K562 (cell line): Measurements from ENCODE around the gene SH2D4B. TPM values are rescaled to one million over a fixed set of nuclear protein-coding genes. Genes with fewer than 3 reads are reported as not detected.
A peak's percentile ranks its signal among the peaks of the same experiment; 100 is the strongest.

Experiments
- CBFA2T2 ChIP-seq: fragments of 450-650 bp; conservative IDR thresholded peaks from 2 replicates; pipeline ENCODE4 v1.6.1; 2017; ENCODE audit warnings: mild to moderate bottlenecking
- GABPB1 ChIP-seq: sonication (generic); formaldehyde crosslinking; IDR thresholded peaks from 2 replicates; pipeline ENCODE4 v1.8.0; 2022; ENCODE audit warnings: mild to moderate bottlenecking, missing genetic modification reagents
- JUND ChIP-seq, 2 experiments: IDR thresholded peaks; 2 replicates in 1 of 2; 3 replicates in 1 of 2; pipeline ENCODE4 v1.6.1; 2011; ENCODE audit warnings: borderline replicate concordance in 2 of 2, low read depth in 2 of 2, low read length in 2 of 2, improper control_type of control experiment in 1 of 2, missing biosample characterization in 1 of 2, missing genetic modification characterization in 1 of 2, missing genetic modification reagents in 1 of 2
- NFIC ChIP-seq: fragments of 450-650 bp; IDR thresholded peaks from 2 replicates; pipeline ENCODE4 v1.6.1; 2017; ENCODE audit warnings: mild to moderate bottlenecking, inconsistent platforms
- NRF1 ChIP-seq, 2 experiments: fragments of 450-650 bp; IDR thresholded peaks in 1 of 2; conservative IDR thresholded peaks in 1 of 2; 2 replicates each; pipeline ENCODE4 v1.6.1; 2014; ENCODE audit warnings: mild to moderate bottlenecking in 2 of 2
- PHF21A ChIP-seq: fragments of 450-650 bp; IDR thresholded peaks from 2 replicates; pipeline ENCODE4 v1.6.1; 2017; ENCODE audit warnings: low read depth, borderline replicate concordance
- POLR2A ChIP-seq: fragments of 450-650 bp; conservative IDR thresholded peaks from 2 replicates; pipeline ENCODE4 v1.6.1; 2016
- SIN3A ChIP-seq, 2 experiments: fragments of 150-350 bp in 1 of 2; IDR thresholded peaks; 2 replicates each; pipeline ENCODE4 v1.6.1; 2011 to 2016; ENCODE audit warnings: borderline replicate concordance in 2 of 2, low read depth in 2 of 2, low read length in 2 of 2, mild to moderate bottlenecking in 2 of 2, moderate library complexity in 2 of 2; ENCODE audit not compliant: control insufficient read depth in 1 of 2
- SMARCA5 ChIP-seq: fragments of 450-650 bp; IDR thresholded peaks from 2 replicates; pipeline ENCODE4 v1.6.1; 2016
- STAT6 ChIP-seq: sonication (generic); formaldehyde crosslinking; IDR thresholded peaks from 2 replicates; pipeline ENCODE4 v1.8.1; 2023; ENCODE audit warnings: mild to moderate bottlenecking, missing genetic modification reagents
- ZBTB7A ChIP-seq: IDR thresholded peaks from 2 replicates; pipeline ENCODE4 v1.6.1; 2011; ENCODE audit warnings: low read depth, mild to moderate bottlenecking, low read length, moderate library complexity, borderline replicate concordance; ENCODE audit not compliant: control insufficient read depth
- ZBTB9 ChIP-seq: fragments of 450-650 bp; formaldehyde crosslinking; IDR thresholded peaks from 2 replicates; pipeline ENCODE4 v1.4.0; 2020; ENCODE audit warnings: mild to moderate bottlenecking, moderate library complexity
- ZC3H11A ChIP-seq: IDR thresholded peaks from 2 replicates; pipeline ENCODE4 v1.6.1; 2012; ENCODE audit warnings: low read depth, low read length, improper control_type of control experiment
- ZNF224 ChIP-seq: sonication (generic); formaldehyde crosslinking; IDR thresholded peaks from 2 replicates; pipeline ENCODE4 v1.8.0; 2022; ENCODE audit warnings: mild to moderate bottlenecking, missing genetic modification reagents
- ZNF408 ChIP-seq: fragments of 250-450 bp; sonication (Bioruptor Pico); IDR thresholded peaks from 2 replicates; pipeline ENCODE4 v1.4.0; 2020; ENCODE audit warnings: low read depth, mild to moderate bottlenecking, moderate library complexity
- ZNF449 ChIP-seq: fragments of 250-450 bp; sonication (Bioruptor Pico); IDR thresholded peaks from 2 replicates; pipeline ENCODE4 v1.8.0; 2022; ENCODE audit warnings: moderate library complexity, mild to moderate bottlenecking, inconsistent platforms
- ZNF77 ChIP-seq: fragments of 250-450 bp; sonication (Bioruptor Pico); IDR thresholded peaks from 2 replicates; pipeline ENCODE4 v1.5.0; 2020
- ZSCAN29 ChIP-seq: fragments of 450-650 bp; IDR thresholded peaks from 2 replicates; pipeline ENCODE4 v1.6.1; 2017
- ZSCAN32 ChIP-seq: fragments of 450-650 bp; formaldehyde crosslinking; IDR thresholded peaks from 2 replicates; pipeline ENCODE4 v1.4.0; 2020; ENCODE audit warnings: mild to moderate bottlenecking, moderate library complexity
- polyA plus RNA-seq, 8 experiments: library from polyadenylated mRNA; depleted of rRNA in 4 of 8; stranded (reverse) in 5 of 8; unstranded in 3 of 8; fragments of >200 nt; fragmentation: Nextera tagmentation in 2 of 8; fragmentation: Illumina TruSeq in 1 of 8; extraction: Ambion mirVana in 2 of 8; extraction: Trizol in 1 of 8; gene quantifications; 2 replicates each; pipeline versions ENCODE4 v1.2.1 to v1.2.3, GENCODE V29; 2011 to 2014; ENCODE audit warnings: inconsistent platforms in 1 of 8, missing spikeins in 1 of 8
- total RNA-seq, 7 experiments: library from RNA; depleted of rRNA in 6 of 7; stranded (reverse); fragments of >200 nt in 6 of 7; fragmentation: Illumina TruSeq in 2 of 7; extraction: Trizol in 2 of 7; gene quantifications; 2 replicates each; pipeline versions ENCODE4 v1.2.1 to v1.2.3, GENCODE V29; 2011 to 2021; ENCODE audit warnings: low replicate concordance in 1 of 7
- TF ChIP-seq, protein P1 (sequence below), 2 experiments: IDR thresholded peaks in 1 of 2; conservative IDR thresholded peaks in 1 of 2; 2 replicates each; pipeline ENCODE4 v1.6.1; 2016; ENCODE audit warnings: low read depth in 2 of 2, mild to moderate bottlenecking in 1 of 2, missing compliant biosample characterization in 1 of 2, missing genetic modification characterization in 1 of 2, moderate library complexity in 1 of 2

Gene SH2D4B
- total and polyA plus RNA-seq, 9 of the 15 experiments (the other 6 are each of a cell fraction or from before 2014, with no cell fraction given) = 0.03 to 0.14 (median 0.04) TPM; not detected in 4

DNA sequence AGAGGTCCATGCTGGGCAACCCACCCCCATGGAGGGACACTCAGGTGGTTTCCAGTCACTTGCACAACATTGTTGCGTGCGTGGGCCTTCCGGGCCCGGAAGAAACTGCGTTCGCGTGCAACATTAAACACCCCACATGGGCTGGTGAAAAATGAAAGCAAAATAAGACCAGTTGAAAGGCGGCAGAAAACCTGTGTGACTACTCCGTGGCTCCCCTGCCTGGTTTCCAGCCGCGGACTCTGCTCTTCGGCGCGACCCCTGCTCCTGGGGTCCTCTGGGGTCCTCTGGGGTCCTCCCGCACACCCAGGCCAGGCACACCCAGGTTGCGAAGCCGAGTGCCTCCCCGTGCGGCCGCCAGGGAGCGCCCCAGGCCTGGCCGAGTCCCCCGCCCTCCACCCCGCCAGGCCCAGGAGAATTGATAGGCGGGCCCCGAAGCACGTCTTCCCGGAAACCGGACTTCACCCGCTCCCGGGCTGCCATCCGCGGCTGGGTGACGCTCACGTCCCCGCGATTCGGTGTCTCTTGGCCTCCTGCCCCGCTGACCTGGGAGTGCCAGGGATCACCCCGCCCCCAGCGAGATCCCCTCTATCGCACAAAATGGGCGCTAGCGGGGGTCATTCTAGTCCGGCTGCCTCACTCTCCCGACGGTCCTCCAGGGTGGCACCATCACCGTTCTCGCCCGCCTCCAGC, 1.9 kb upstream of the SH2D4B start (continued):
- TF ChIP-seq JUND (IDR thresholded peaks at IDR 0.05; ENCODE audit: borderline replicate concordance, low read depth, low read length) = peak; percentile 19; the same call in 1 of the 2 replicates
- no peak; the same call in 2 of the 3 replicates for TF ChIP-seq JUND (tag; IDR thresholded peaks at IDR 0.05; ENCODE audit: borderline replicate concordance, low read depth, low read length)
- no peak for TF ChIP-seq NFIC
- no peak for TF ChIP-seq ZSCAN29
- TF ChIP-seq SMARCA5 = no peak
- TF ChIP-seq ZBTB9 = no peak
- no peak for TF ChIP-seq ZNF224 (CRISPR knock-in tag)
- peak; percentile 99 for TF ChIP-seq ZBTB7A
- no peak for TF ChIP-seq ZC3H11A
- no peak for TF ChIP-seq ZNF77 (CRISPR knock-in tag)
- TF ChIP-seq POLR2A = no peak
- no peak for TF ChIP-seq GABPB1
- TF ChIP-seq NRF1 (conservative IDR thresholded peaks at IDR 0.05 in 1 of 2, IDR thresholded peaks at IDR 0.05 in 1 of 2) = no peak
- TF ChIP-seq ZSCAN32 (CRISPR knock-in tag) = no peak
- no peak for TF ChIP-seq SIN3A (IDR thresholded peaks at IDR 0.05; ENCODE audit: borderline replicate concordance in 2 of 2, control insufficient read depth in 1 of 2, low read depth in 2 of 2, low read length in 2 of 2)
- no peak for TF ChIP-seq CBFA2T2
- no peak for TF ChIP-seq ZNF449 (CRISPR knock-in tag)
- TF ChIP-seq PHF21A = no peak
- TF ChIP-seq, protein P1, sequence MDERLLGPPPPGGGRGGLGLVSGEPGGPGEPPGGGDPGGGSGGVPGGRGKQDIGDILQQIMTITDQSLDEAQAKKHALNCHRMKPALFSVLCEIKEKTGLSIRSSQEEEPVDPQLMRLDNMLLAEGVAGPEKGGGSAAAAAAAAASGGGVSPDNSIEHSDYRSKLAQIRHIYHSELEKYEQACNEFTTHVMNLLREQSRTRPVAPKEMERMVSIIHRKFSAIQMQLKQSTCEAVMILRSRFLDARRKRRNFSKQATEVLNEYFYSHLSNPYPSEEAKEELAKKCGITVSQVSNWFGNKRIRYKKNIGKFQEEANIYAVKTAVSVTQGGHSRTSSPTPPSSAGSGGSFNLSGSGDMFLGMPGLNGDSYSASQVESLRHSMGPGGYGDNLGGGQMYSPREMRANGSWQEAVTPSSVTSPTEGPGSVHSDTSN (CRISPR knock-in tag; IDR thresholded peaks at IDR 0.05; ENCODE audit: low read depth) = no peak
- TF ChIP-seq, protein P1 (tag; conservative IDR thresholded peaks at IDR 0.05; ENCODE audit: low read depth) = no peak
- no peak for TF ChIP-seq STAT6
- no peak for TF ChIP-seq ZNF408 (CRISPR knock-in tag)
